Liver (tissue), 3 donors: ENCODE results near the gene SUCLA2.

Experiments used
- EGR1 ChIP-seq, 2 donors: IDR thresholded peaks; 2 replicates each; pipeline ENCODE4 v1.6.1; 2016 to 2018; ENCODE audit warnings: antibody characterized with exemption in 2 of 2, low read depth in 2 of 2
- FOXA1 ChIP-seq: IDR thresholded peaks from 2 replicates; pipeline ENCODE4 v1.6.1; 2016; ENCODE audit warnings: antibody characterized with exemption
- HNF4A ChIP-seq, 2 donors: conservative IDR thresholded peaks; 2 replicates each; pipeline ENCODE4 v1.6.1; 2016; ENCODE audit warnings: antibody characterized with exemption in 2 of 2, mild to moderate bottlenecking in 2 of 2
- JUND ChIP-seq, 2 donors: IDR thresholded peaks; 2 replicates each; pipeline ENCODE4 v1.6.1; 2016; ENCODE audit warnings: antibody characterized with exemption in 2 of 2
- RXRA ChIP-seq, 2 donors: IDR thresholded peaks; 2 replicates each; pipeline ENCODE4 v1.6.1; 2017 to 2018; ENCODE audit warnings: antibody characterized with exemption in 2 of 2, mild to moderate bottlenecking in 1 of 2
- SP1 ChIP-seq: IDR thresholded peaks from 2 replicates; pipeline ENCODE4 v1.6.1; 2018; ENCODE audit warnings: antibody characterized with exemption, mild to moderate bottlenecking
- TAF1 ChIP-seq: conservative IDR thresholded peaks from 2 replicates; pipeline ENCODE4 v1.6.1; 2016; ENCODE audit warnings: antibody characterized with exemption, mild to moderate bottlenecking
- ZBTB33 ChIP-seq: IDR thresholded peaks from 2 replicates; pipeline ENCODE4 v1.6.1; 2016; ENCODE audit warnings: antibody characterized with exemption
- TF ChIP-seq, protein P1 (sequence below): fragments of 150-350 bp; IDR thresholded peaks from 2 replicates; pipeline ENCODE4 v1.5.1; 2017; ENCODE audit warnings: improper control_type of control experiment, low read depth, low read length; ENCODE audit not compliant: missing input control
- TF ChIP-seq, protein P2 (sequence below): IDR thresholded peaks from 2 replicates; pipeline ENCODE4 v1.6.1; 2016; ENCODE audit warnings: antibody characterized with exemption
- TF ChIP-seq, protein P3 (sequence below): IDR thresholded peaks from 2 replicates; pipeline ENCODE4 v1.6.1; 2016; ENCODE audit warnings: antibody characterized with exemption, mild to moderate bottlenecking
- donor health status: healthy.
- donor health status: healthy.

- TF ChIP-seq TAF1: no peak
- TF ChIP-seq, protein P1, sequence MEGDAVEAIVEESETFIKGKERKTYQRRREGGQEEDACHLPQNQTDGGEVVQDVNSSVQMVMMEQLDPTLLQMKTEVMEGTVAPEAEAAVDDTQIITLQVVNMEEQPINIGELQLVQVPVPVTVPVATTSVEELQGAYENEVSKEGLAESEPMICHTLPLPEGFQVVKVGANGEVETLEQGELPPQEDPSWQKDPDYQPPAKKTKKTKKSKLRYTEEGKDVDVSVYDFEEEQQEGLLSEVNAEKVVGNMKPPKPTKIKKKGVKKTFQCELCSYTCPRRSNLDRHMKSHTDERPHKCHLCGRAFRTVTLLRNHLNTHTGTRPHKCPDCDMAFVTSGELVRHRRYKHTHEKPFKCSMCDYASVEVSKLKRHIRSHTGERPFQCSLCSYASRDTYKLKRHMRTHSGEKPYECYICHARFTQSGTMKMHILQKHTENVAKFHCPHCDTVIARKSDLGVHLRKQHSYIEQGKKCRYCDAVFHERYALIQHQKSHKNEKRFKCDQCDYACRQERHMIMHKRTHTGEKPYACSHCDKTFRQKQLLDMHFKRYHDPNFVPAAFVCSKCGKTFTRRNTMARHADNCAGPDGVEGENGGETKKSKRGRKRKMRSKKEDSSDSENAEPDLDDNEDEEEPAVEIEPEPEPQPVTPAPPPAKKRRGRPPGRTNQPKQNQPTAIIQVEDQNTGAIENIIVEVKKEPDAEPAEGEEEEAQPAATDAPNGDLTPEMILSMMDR: peak; percentile 98
- TF ChIP-seq, protein P2, sequence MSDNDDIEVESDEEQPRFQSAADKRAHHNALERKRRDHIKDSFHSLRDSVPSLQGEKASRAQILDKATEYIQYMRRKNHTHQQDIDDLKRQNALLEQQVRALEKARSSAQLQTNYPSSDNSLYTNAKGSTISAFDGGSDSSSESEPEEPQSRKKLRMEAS: peak; percentile 75
- TF ChIP-seq RXRA (IDR thresholded peaks at IDR 0.05): peak; percentile 94 to 99
- peak; percentile 22 to 49 for TF ChIP-seq HNF4A (conservative IDR thresholded peaks at IDR 0.05)
- TF ChIP-seq, protein P3, sequence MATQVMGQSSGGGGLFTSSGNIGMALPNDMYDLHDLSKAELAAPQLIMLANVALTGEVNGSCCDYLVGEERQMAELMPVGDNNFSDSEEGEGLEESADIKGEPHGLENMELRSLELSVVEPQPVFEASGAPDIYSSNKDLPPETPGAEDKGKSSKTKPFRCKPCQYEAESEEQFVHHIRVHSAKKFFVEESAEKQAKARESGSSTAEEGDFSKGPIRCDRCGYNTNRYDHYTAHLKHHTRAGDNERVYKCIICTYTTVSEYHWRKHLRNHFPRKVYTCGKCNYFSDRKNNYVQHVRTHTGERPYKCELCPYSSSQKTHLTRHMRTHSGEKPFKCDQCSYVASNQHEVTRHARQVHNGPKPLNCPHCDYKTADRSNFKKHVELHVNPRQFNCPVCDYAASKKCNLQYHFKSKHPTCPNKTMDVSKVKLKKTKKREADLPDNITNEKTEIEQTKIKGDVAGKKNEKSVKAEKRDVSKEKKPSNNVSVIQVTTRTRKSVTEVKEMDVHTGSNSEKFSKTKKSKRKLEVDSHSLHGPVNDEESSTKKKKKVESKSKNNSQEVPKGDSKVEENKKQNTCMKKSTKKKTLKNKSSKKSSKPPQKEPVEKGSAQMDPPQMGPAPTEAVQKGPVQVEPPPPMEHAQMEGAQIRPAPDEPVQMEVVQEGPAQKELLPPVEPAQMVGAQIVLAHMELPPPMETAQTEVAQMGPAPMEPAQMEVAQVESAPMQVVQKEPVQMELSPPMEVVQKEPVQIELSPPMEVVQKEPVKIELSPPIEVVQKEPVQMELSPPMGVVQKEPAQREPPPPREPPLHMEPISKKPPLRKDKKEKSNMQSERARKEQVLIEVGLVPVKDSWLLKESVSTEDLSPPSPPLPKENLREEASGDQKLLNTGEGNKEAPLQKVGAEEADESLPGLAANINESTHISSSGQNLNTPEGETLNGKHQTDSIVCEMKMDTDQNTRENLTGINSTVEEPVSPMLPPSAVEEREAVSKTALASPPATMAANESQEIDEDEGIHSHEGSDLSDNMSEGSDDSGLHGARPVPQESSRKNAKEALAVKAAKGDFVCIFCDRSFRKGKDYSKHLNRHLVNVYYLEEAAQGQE: peak; percentile 94
- TF ChIP-seq FOXA1: peak; percentile 17
- TF ChIP-seq ZBTB33: peak; percentile 88
- no peak for TF ChIP-seq EGR1 (IDR thresholded peaks at IDR 0.05; ENCODE audit: low read depth in 2 of 2)
- peak; percentile 78 for TF ChIP-seq SP1
- TF ChIP-seq JUND (IDR thresholded peaks at IDR 0.05): peak; percentile 7 to 50
These were observed 36.5 kb upstream of the SUCLA2 start, which contains the start of gene NUDT15 for GRCh38 chr13:48037346-48038173.
